Suprapubic skin (tissue), 4 donors: ENCODE measurements around the gene RAD51C. TPM values are rescaled to one million over a fixed set of nuclear protein-coding genes. Genes with fewer than 3 reads are reported as not detected.
"Not testable (repeated sequence)": the region's sequence is repeated elsewhere in the genome, so short reads cannot be mapped to it uniquely, and the experiment has no call there.

Source experiments
- DNase-seq, 2 donors: peaks; one replicate each; pipeline ENCODE4 v3.0.0-alpha.2; 2019; ENCODE audit warnings: low spot score in 2 of 2
- H3K27ac ChIP-seq: fragments of 200-600 bp; sonication (generic); one replicate; pipeline ENCODE4 v1.5.1; 2019
- H3K27me3 ChIP-seq: fragments of 200-600 bp; sonication (generic); one replicate; pipeline ENCODE4 v1.5.1; 2019
- H3K36me3 ChIP-seq: fragments of 200-600 bp; sonication (generic); one replicate; pipeline ENCODE4 v1.5.1; 2019
- H3K4me1 ChIP-seq: fragments of 200-600 bp; sonication (generic); one replicate; pipeline ENCODE4 v1.5.1; 2019
- H3K4me3 ChIP-seq: fragments of 200-600 bp; sonication (generic); one replicate; pipeline ENCODE4 v1.5.1; 2019; ENCODE audit warnings: mild to moderate bottlenecking
- H3K9me3 ChIP-seq: fragments of 200-600 bp; sonication (generic); one replicate; pipeline ENCODE4 v1.5.1; 2019
- EP300 ChIP-seq: sonication (generic); formaldehyde crosslinking; IDR thresholded peaks from one replicate; pipeline ENCODE4 v1.6.1; 2017; ENCODE audit warnings: antibody characterized with exemption
- POLR2A ChIP-seq, 2 donors: fragments of 450-650 bp; IDR thresholded peaks; one replicate each; pipeline ENCODE4 v1.6.1; 2017; ENCODE audit warnings: antibody characterized with exemption in 2 of 2, mild to moderate bottlenecking in 2 of 2, moderate library complexity in 2 of 2
- POLR2AphosphoS5 ChIP-seq, 3 donors: sonication (generic); formaldehyde crosslinking; IDR thresholded peaks; one replicate each; pipeline ENCODE4 v1.6.1; 2017; ENCODE audit warnings: antibody characterized with exemption in 3 of 3
- WGBS: methylation state at CpG from one replicate; pipeline ENCODE4 v1.1.5; 2018; 5-methylcytosine and 5-hydroxymethylcytosine counted together
- total RNA-seq, 4 donors: library from RNA; depleted of rRNA; stranded (reverse); fragments of >200 nt; gene quantifications; one replicate each; pipeline ENCODE4 v1.1.0, GENCODE V29; 2016
- TF ChIP-seq, protein P1 (sequence below), 2 donors: fragments of 200-600 bp in 1 of 2; fragments of 450-650 bp in 1 of 2; sonication (generic) in 1 of 2; IDR thresholded peaks; one replicate each; pipeline ENCODE4 v1.5.1; 2016 to 2019; ENCODE audit warnings: antibody characterized with exemption in 2 of 2, mild to moderate bottlenecking in 1 of 2, moderate library complexity in 1 of 2

The RAD51C gene
- total RNA-seq, 4 donors from 2014 or later: 9.5 to 21.2 (median 11.8) TPM

DNA sequence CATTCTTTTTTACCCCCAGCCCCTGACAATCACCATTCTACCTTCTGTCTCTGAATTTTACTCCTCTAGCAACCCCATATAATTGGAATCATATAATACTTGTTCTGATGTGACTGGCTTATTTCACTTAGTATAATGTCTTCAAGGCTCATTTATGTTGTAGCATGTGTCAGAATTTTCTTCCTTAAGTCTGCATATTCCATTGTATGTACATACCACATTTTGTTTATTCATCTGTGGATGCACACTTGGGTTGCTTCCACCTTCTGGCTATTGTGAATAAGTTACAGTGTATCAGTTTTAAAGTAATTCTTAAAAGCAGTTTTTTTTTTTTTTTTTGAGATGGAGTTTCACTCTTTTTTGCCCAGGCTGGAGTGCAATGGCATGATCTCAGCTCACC, 38.5 kb downstream of the RAD51C start:
- no peak overlapping the region for H3K4me3 ChIP-seq
- H3K9me3 ChIP-seq: no peaks in the 10 kb centered on the region
- H3K36me3 ChIP-seq: peaks cover 13% of the 10 kb centered on the region
- no peak for DNase-seq
- H3K27ac ChIP-seq: no peak overlapping the region
- H3K27me3 ChIP-seq: no peaks in the 10 kb centered on the region
- no peak for TF ChIP-seq POLR2A (IDR thresholded peaks at IDR 0.05)
- TF ChIP-seq POLR2AphosphoS5 (IDR thresholded peaks at IDR 0.05): no peak
- TF ChIP-seq, protein P1, sequence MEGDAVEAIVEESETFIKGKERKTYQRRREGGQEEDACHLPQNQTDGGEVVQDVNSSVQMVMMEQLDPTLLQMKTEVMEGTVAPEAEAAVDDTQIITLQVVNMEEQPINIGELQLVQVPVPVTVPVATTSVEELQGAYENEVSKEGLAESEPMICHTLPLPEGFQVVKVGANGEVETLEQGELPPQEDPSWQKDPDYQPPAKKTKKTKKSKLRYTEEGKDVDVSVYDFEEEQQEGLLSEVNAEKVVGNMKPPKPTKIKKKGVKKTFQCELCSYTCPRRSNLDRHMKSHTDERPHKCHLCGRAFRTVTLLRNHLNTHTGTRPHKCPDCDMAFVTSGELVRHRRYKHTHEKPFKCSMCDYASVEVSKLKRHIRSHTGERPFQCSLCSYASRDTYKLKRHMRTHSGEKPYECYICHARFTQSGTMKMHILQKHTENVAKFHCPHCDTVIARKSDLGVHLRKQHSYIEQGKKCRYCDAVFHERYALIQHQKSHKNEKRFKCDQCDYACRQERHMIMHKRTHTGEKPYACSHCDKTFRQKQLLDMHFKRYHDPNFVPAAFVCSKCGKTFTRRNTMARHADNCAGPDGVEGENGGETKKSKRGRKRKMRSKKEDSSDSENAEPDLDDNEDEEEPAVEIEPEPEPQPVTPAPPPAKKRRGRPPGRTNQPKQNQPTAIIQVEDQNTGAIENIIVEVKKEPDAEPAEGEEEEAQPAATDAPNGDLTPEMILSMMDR (IDR thresholded peaks at IDR 0.05): no peak
- TF ChIP-seq EP300: no peak
- no peaks in the 10 kb centered on the region for H3K4me1 ChIP-seq

DNA sequence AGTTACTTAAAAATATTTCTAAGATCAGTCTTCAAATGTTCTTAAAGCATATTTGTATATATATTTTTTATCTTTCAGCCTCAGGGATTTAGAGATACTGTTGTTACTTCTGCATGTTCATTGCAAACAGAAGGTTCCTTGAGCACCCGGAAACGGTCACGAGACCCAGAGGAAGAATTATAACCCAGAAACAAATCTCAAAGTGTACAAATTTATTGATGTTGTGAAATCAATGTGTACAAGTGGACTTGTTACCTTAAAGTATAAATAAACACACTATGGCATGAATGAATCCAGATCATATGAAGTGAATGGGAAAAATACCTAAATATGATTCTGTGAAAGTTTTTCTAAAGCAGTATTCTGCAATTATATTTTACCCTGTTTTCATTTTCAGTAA, 41.6 kb downstream of the RAD51C start:
- Histone ChIP-seq H3K27me3 (no peaks in the 10 kb centered on the region), H3K4me1 (no peaks in the 10 kb centered on the region), H3K36me3 (peaks cover 13% of the 10 kb centered on the region), H3K27ac (no peak overlapping the region), H3K9me3 (no peaks in the 10 kb centered on the region), H3K4me3 (no peak overlapping the region)
- DNase-seq: no peak
- 91% methylated on average over 3 of the region's 3 CpGs for WGBS
- TF ChIP-seq EP300 (no peak), POLR2AphosphoS5 (IDR thresholded peaks at IDR 0.05) (no peak), POLR2A (IDR thresholded peaks at IDR 0.05) (no peak)
- TF ChIP-seq, protein P1 (IDR thresholded peaks at IDR 0.05): no peak

DNA sequence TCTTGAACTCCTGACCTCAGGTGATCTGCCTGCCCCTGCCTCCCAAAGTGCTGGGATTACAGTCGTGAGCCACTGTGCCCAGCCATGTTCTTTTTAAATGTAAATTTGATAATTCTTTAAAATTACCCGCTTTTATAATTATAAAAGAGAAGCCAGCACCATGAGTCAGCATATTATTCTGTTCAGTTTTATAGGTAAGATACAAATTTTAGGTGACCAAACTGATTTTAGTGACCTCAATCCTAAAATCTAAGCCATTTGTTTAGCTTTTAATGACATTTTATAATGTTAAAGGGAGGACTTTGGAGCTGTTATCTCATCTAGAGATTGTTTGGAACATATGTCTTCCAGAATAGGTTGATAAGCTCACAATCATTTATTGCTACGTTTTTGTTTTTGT, 42.4 kb downstream of the RAD51C start:
- Histone ChIP-seq H3K36me3 (peaks cover 6% of the 10 kb centered on the region), H3K4me3 (no peak overlapping the region), H3K9me3 (no peaks in the 10 kb centered on the region), H3K4me1 (no peaks in the 10 kb centered on the region), H3K27ac (no peak overlapping the region), H3K27me3 (no peaks in the 10 kb centered on the region)
- 80% methylated on average over 3 of the region's 3 CpGs for WGBS
- no peak for DNase-seq
- TF ChIP-seq EP300 (no peak), POLR2A (IDR thresholded peaks at IDR 0.05) (no peak), POLR2AphosphoS5 (IDR thresholded peaks at IDR 0.05) (no peak)
- TF ChIP-seq, protein P1 (IDR thresholded peaks at IDR 0.05): no peak

DNA sequence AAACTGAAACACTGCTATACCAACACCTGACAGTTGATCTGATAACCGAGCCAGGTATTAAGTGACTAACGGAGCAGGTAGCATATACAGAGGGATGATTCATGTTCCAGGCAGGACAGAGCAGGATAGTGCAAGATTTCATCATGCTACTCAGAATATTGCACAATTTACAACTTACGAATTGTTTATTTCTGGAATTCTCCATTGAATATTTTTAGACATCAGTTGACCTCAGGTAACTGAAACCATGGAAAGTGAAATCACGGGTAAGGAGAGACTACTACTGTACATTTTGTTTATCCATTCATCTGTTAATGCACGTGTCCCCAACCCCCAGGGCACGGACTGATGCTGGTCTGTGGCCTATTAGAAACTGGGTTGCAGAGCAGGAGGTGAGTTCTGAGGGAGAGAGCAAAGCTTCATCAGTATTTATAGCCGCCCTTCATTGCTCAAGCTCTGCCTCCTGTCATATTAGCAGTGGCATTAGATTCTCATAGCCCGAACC, 48.8 kb downstream of the RAD51C start:
- H3K4me1 ChIP-seq: no peaks in the 10 kb centered on the region
- H3K9me3 ChIP-seq: no peaks in the 10 kb centered on the region
- no peak for DNase-seq
- no peaks in the 10 kb centered on the region for H3K27me3 ChIP-seq
- no peaks in the 10 kb centered on the region for H3K36me3 ChIP-seq
- WGBS: 45% methylated on average over 8 of the region's 8 CpGs
- TF ChIP-seq EP300 (no peak), POLR2AphosphoS5 (IDR thresholded peaks at IDR 0.05) (peak in 1 of 3 donors; percentile 0)
- H3K27ac ChIP-seq: no peak overlapping the region
- H3K4me3 ChIP-seq: no peak overlapping the region

DNA sequence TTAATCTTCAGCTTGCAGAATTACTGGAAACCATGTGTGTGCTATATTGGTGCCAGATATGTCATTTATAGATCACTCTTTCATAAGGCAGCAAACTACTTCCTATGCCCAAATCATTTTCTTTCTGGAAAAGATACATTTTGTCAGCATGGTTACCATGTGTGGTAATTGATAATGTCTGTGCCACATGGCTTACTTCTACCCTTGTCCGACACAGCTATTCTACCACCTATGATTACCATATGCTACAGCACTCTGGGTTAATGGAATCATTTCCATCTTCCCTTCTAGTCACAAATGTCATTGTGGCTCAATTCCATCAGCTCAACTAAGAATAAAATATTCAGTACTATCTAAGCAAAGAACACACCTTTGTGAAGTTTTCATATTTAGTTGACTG, 55.3 kb downstream of the RAD51C start:
- TF ChIP-seq, protein P1 (IDR thresholded peaks at IDR 0.05): no peak
- TF ChIP-seq POLR2AphosphoS5 (IDR thresholded peaks at IDR 0.05) (no peak), EP300 (no peak), POLR2A (IDR thresholded peaks at IDR 0.05) (no peak)
- H3K4me1 ChIP-seq: no peaks in the 10 kb centered on the region
- DNase-seq: no peak
- no peaks in the 10 kb centered on the region for H3K9me3 ChIP-seq
- H3K36me3 ChIP-seq: no peaks in the 10 kb centered on the region
- H3K27me3 ChIP-seq: no peaks in the 10 kb centered on the region
- H3K4me3 ChIP-seq: no peak overlapping the region
- 71% methylated on average over 1 of the region's 1 CpG for WGBS
- no peak overlapping the region for H3K27ac ChIP-seq

DNA sequence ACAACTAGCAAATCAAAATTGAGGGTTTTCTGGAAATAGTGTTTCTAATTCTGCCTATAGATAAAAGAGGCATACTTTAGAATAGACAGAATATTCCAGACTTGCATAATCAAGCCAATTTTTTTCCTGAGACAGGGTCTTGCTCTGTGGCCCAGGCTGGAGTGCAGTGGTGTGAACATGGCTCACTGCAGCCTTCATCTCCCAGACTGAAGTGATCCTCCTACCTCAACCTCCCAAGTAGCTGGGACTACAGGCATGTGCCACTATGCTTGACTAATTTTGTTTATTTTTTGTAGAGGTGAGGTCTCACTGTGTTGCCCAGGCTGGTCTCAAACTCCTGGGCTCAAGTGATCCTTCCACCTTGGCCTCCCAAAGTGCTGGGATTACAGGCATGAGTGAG, 57.2 kb downstream of the RAD51C start:
- not testable (repeated sequence) for H3K9me3 ChIP-seq, H3K4me3 ChIP-seq, DNase-seq, H3K36me3 ChIP-seq, H3K27me3 ChIP-seq, H3K4me1 ChIP-seq, H3K27ac ChIP-seq
